ENCODE results near the gene KSR2.
"Not testable (repeated sequence)": the region's sequence is repeated elsewhere in the genome, so short reads cannot be mapped to it uniquely, and the experiment has no call there.

Gene KSR2

DNA sequence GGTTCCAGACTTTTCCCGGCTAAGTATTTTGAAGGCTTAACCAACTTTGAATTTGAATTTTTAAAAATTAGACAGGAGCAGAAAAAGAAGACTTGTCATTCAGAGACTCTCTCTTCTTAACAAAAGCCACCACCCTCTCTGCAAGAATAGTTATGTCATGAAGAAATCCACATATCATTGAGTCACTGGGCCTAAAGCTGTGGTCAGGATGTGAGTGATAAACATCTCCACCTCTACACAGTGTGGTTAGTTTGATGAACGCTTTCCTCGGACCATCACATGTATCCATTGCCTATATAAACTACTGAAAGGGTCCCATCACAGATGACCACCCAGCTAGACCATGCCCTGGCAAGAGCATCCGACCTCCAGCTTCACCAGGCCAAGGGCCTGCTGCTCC lies 226.1 kb downstream of the KSR2 start:
- DNase-seq = no peak

DNA sequence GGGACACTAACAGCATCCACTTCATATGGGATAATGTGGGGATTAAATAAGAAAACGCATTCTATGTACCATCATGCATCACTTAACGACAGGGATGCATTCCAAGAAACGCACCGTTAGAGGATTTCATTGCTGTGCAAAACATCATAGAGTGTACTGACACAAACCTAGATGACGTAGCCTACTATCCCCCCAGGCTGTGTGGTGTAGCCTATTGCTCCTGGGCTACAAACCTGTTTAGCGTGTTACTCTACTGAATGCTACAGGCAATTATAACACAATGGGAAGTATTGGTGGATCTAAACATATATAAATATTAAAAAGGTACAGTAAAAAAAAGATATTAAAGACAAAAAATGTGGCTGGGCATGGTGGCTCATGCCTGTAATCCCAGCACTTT lies 230.6 kb downstream of the KSR2 start:
- no peak for DNase-seq

DNA sequence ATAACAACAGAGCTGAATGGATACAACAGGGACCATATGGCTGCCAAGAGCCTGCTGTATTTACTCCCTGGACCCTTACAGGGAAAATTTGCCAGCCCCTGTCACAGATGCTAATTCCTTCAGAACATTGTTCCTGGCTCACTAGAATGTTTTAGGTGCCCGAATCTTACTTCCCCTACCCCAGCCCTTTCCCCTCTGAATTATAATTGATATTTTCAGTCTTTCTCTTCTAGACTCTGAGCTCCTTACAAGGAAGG lies 235.3 kb downstream of the KSR2 start:
- no peak for DNase-seq

DNA sequence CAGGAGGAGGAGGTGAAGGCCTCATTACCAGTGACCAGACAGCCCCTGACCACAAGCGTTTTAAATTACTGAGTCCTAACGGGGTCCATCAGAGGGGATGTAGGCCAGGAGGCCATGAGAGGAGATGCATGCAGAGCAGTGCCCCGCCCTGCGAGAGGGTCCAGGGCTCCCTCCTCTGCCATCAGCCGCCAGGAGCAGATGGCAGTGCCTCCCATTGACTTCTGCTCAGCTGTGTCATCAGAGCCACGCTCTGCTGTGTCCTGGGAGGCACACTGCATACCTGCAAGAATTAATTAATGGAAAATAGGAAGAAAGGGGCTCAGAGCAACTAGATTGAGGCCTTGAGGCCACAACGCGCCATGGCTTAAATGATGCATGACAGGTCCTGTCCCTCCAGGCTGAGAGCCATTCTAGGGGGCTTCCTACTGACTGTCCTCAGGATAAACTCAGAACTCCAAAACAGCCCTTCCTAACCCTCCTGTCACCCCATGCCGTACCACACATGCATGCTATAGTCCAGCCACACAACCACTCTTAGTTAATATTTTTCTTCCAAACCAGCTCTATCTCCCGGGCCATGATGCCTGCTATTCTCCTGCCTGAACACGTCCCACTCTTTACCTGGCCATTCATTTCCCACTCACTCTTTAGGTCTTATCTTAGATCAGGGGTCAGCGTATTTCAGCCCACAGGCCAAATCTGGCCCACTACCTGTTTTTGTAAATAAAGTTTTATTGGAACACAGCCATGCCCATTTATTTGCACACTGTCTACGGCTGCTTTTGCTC lies 235.8 kb downstream of the KSR2 start:
- no peak for DNase-seq

DNA sequence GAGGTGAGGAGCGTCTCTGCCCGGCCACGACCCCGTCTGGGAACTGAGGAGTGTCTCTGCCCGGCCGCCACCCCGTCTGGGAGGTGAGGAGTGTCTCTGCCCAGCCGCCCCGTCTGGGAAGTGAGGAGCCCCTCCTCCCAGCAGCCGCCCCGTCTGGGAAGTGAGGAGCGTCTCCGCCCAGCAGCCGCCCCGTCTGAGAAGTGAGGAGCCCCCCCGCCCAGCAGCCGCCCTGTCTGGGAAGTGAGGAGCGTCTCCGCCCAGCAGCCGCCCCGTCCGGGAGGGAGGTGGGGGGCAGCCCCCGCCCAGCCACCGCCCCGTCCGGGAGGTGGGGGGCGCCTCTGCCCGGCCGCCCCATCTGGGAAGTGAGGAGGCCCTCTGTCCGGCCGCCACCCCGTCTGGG lies 237.7 kb downstream of the KSR2 start:
- not testable (repeated sequence) for DNase-seq

DNA sequence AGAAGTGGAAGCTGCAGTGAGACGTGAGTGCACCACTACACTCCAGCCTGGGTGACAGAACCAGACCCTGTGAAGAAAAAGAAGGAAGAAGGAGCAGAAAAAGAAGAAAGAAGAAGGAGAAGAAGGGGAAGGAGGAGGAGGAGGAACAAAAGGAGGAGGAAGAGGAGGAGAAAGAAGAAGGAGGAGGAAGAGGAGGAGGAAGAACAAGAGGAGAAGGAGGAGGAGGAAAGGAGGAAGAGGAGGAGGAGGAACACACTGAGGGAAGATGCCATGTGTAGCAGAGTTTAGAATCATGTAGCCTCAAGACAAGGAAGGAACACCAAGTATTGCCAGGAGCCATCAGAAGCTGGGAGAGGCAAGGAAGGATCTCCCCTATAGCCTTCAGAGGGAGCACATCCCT lies 241.5 kb downstream of the KSR2 start:
- DNase-seq = no peak

DNA sequence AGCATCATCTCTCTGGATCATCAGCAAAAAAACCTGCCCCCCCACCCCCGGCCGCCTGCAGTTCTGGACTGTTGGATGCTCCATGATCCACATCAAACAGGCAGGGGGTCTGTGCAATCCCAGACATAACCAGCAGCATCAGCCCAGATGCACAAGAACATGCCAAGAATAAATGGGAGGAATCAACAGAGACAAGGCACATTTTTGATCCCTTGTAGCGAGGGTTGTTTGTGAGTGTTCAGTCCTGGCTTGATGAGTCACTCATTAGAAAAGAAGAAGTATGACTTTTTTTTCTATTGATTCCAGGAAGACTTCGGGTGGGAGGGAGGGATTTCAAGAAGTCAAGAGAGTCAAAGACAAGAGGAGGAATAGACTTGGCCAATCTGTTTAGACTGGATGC lies 244.2 kb downstream of the KSR2 start:
- no peak for DNase-seq

DNA sequence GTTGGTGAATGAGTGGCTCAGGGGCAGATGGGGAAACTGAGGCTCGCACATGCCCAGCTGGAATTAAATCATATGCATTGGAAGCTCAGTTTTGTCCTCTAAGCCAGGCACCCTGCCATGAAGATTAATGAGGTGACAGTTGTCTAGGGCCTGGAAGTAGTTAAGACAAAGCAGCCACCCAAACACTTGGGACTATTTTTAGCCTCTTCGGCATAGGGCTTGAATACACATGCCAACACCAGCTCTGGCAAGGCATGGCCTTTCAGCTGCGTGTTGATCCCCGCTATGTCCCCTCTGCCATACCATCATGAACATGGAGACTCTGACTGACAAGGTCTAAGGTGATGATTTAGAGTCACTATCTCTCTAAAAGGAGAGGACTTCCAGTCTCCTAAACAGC lies 250.2 kb downstream of the KSR2 start:
- peak; percentile 6 for DNase-seq

DNA sequence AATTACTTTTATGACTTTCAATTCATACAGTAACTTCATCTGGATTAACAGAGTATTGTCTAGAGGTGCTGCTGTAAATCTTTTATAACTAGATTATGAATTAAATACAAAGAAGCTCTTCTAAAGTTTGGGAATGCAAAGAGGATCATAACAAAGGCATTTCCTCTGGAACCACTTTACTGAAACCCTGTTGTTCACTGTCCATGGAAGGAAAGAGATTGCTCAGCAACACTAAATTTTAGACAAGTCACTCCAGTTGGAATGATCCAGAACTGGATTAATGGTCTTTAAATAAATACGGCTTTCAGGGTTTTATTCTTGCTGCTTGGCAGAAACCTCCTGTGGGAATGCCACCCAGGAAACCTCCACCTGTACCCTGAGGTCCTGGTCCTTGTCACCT lies 250.6 kb downstream of the KSR2 start:
- no peak for DNase-seq

DNA sequence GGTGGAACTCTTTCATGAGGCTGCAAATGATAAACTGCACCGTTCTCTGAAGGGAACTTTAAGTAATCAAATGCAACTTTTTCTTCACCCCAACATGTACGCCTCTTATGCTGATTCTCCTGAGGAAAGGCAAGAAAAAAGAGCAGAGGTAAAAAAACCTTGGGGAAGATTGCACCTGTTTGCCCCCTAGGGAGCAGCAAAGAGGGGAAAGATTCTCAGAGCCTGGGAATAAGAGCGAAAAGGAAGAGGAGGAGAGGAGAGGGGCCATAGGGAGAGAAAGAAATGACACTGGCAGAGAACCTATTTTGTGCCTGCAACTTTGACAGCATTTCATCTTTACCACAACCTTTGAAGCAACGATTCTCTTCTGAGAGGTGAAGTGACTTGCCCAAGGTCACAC lies 254.6 kb downstream of the KSR2 start:
- DNase-seq = no peak

DNA sequence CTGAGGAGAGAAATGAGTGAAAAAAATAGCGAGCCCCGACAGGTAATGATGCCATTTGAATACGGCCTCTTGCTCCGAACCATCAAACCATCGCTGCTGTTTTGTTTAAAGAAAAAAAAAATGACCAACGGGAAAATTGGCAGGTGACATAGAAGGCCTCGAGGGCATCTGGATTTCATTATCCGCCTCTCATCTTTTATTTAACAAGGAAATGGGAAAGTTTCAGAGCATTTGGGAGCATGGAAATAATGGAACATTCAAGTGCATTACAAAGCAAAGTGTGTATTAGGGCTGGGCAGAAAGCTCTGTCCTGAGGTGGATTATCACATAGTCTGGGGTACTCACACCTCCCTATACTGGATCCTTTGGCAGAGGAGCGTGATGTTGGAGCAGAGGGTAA lies 258.7 kb downstream of the KSR2 start:
- no peak for DNase-seq

DNA sequence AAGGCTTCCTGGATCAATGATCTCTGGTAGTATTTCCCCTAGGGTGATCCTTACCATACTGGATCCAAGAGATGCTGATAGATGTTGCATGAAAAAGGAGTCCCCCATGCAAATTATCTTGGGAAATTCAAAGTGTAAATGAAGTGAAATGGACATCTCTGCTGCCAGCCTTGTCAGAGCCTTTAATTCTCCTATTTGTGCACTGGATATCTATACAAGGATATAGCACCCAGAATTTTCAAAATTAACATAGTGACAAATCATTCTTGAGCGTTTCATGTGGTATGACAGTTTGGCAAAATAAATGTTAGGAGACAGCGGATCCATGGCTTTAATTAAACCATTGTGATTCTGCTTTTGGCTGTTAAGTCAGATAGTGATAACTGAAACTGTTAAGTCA lies 260.9 kb downstream of the KSR2 start:
- DNase-seq = no peak

DNA sequence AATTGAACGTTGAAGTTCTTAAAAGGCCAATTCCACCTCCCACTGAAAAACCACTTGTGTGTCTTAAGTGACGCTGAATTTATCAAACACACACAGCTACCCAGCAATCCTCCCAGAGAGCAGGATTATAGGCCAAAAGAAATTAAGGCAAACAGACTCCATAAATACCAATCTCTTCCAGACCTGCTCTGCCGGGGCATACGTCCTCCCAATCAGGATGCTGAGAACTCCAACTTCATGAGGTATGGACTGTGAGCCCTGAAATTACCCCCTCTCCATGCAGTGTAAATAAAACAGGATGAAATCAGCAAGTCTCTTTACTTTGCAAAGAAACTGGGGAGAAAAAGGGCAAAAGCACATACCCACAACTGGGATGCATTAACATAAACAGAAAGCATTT lies 265.2 kb downstream of the KSR2 start:
- no peak for DNase-seq

DNA sequence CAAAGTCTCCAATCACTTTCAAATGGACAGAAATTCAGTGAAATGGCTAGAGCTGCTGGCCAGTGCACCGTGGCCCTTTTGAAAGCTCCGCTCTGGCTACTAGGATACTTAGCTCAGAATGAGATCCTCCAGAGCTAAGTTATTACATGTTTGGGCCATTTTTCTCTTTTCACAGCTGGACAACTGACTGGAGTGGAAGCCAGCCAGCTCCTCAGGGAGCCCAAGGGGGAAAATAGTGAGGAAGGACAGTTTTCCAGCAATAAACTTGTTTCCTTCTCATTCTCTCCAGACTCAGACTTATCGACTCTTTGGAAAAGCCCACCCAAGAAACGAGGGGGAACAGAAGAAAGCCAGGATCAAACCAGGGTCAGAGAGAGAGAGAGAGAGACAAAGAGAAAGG lies 266.0 kb downstream of the KSR2 start:
- DNase-seq = no peak

DNA sequence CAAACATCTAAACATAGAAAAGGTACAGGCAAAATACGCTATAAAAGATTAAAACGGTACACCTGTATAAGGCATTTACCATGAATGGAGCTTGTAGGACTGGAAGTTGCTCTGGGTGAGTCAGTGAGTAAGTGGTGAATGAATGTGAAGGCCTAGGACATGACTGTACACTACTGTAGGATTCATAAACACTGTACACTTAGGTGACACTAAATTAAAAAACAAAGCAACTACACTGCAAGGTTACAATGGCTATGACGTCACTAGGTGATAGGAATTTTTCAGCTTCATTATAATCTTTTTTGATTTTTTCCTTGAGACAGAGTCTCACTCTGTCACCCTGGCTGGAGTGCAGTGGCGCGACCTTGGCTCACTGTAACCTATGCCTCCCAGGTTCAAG lies 269.2 kb downstream of the KSR2 start:
- no peak for DNase-seq

DNA sequence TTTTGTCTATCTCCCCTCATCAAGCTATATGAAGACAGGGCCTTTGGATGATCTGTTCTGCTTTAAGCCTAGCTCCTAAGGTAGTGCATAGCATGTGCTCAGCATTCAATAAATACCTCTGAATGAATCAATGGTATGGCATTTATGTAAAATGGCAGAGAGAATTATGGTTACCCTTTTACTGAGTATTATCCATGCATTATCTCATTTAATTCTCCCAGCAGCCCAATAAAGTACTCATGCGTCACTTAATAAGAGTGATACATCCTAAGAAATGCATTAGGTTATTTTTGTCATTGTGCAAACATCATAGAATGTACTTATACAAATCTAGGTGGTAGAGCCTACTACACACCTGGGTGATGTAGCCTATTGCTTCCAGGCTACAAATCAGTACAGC lies 269.7 kb downstream of the KSR2 start:
- no peak for DNase-seq

DNA sequence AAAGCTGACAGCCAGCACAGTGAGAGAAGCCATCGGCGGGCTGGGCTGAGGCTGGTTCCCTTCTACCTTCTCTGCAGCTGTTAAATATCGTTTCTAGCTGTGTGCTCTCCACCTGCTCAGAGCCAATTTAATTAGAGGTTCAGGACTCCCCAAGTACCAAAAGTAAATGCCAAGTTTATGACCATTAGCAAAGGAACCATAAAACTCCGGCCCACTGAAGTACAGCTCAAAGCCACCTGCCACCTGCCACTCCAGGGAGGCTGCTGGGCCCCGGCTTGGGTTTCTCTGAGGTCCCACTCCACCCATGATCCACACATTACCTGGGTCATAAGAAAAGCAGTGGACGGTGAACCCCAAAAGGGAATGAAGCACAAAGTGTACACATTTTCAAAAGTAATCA lies 272.8 kb downstream of the KSR2 start:
- DNase-seq = no peak

DNA sequence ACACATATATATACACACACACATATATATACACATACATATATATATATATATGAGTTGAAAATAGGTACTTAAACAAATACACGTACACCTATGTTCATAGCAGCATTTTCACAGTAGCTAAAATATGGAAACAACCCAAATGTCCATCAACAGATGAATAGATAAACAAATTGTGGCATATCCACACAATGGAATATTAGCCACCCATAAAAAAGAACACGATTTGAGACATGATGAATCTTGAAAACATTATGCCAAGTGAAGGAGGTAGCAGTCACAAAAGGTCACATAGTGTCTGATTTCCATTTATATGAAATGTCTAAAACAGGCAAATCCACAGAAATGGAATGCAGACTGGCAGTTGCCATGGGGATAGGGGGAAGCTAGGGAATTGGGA lies 276.3 kb downstream of the KSR2 start:
- no peak for DNase-seq

DNA sequence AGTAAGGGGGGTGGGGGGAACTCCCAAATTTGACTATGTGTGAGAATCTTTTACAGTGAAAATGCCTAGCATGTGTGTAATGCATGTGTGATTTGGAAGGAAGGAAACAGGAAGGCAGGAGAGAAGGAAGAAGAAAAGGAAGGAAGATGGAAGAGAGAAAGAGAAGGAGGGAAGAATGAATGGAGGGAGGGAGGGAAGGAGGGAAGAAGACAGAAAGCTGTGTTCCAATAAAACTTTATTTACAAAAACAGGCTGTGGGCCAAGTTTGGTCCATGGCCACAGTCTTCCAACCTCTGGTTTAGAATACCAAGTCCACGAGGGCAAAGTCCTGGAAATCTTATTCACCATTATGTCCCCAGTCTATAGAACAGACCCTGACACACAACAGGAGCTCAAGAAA lies 278.9 kb downstream of the KSR2 start:
- no peak for DNase-seq

DNA sequence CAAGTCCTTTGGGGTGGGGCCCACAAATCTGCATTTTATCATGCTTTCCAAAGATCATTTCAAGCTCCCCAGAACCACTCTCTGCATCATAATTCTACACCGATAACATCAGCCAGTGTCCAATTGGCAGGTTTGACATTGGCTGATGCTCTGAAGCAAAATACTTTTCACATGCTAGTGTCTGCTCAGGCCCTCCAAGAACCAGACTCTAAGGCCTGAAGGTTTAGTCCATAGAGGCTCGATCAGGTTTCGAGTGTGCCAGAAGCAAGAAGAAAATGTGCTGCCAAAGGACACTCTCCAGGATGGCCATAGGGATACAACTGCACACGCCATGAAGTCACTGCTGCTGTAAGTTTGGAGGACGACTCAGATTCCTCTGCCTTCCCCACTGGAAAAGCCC lies 280.3 kb downstream of the KSR2 start:
- DNase-seq = no peak

DNA sequence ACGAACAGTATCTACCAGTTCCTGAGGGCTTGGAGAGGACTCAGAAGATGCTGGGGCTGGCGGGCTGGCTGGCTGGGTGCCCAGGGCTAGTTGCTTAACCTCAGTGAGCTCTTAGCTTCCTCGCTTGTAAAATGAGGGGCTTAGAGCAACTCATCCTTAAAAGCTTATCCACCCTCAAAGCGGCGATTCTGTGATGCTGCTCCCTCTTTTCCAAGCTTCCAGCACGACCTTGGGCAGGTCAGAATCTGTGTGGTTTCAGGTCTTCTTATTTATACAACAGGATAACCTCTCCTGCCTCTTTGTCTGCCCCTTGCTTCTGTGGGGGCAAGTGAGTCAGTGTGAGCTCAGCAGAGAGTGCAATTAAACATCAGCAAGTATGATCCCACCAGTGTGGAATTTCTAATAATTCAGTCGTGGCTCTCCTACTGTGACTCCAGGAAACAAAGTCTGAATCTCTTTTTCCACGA lies 281.8 kb downstream of the KSR2 start:
- no peak for DNase-seq

DNA sequence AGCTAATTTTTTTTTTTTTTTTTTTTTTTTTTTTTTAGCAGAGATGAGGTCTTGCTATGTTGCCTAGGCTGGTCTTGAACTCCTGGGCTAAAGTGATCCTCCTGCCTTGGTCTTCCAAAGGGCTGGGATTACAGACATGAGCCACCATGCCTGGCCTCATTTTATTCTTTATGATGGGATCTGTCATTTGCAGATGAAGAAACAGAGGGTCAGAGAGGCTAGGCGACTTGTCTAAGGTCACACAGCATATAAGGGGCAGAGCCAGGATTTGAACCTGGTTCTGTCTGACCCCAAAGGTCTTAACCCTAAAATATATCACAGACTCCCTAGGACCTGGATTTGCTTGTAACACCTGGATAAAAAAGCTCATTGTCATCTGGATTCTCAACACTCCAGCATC lies 282.6 kb downstream of the KSR2 start:
- DNase-seq = no peak

DNA sequence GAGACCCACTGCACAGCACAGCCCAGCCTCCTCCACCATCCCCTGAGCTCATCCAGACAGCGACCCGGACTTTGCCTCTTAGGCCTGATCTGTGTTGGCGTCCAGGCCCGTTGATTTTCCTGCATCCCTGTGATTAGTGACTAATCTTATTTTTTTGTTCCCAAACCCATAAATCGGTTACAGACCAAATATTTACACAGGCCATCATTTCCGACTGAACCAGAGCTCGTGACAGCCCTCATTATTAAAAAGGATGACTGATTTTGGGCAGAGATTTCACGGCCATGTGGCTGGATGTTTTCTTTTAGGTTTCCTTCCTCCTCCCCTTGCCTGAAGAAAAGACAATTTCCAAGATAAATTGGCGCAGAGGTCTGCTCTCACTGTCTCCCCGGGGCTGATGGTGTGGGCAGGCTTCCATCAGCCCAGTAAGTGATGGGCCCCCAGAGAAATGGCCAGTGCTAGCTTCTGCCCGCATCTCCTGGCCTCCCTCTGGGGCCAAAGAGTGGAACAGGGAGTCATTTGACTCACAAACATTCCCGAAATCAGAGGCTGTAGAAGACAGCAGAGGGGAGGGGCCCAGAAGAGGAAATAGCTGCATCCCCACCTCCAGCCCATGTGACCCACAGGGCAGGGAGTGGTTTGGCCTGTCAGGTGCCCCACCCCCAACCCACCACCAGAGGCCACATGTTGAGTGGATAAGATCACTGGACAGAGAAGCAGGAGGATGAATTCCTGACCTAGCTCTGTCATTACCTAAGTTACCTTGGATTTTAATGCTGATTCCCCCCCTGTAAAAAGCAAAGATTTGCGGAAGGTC lies 283.5 kb downstream of the KSR2 start:
- DNase-seq = peak; percentile 77

DNA sequence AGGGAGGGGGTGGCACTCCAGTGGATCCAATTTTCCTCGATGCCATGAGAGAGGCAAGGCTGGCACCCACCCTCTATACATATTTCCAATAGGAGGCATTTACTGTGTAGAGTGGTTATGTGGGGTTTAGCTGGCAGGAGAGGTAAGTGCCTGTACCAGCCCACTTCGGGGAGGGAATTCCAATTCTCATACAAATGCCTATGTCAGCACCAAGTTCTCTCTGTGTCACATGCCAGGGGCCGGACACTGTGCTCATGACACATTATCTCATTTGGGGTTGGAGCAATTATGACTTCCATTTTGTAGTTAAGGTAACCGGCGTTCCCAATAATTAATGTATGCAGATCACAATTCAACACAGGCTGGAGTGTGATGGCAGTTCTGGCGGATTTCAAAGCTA lies 284.3 kb downstream of the KSR2 start:
- no peak for DNase-seq

DNA sequence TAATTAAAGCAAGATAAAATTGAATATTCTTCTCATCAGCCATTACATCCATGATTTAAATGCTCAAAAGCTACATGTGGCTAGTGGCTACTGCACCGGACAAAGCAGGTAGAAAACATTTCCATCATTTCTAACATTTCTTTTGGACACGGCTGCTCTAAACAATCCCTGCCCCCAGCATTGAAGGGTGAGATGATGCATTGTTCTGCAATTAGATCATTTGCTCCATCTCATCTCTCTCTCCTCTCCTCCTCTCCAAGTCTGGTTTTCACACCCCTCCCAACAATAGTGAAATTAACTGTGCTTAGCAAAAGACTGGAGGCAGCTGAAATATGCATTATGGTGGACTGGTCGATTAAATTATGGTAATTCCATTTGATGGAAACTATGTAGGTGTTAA lies 288.5 kb downstream of the KSR2 start:
- DNase-seq = no peak

Data from DMS153 (cell line).